Heart right ventricle (tissue), 16 donors: Measurements from ENCODE around the gene TSC1. TPM values are rescaled to one million over a fixed set of nuclear protein-coding genes. Genes with fewer than 3 reads are reported as not detected.

Experiments
- ATAC-seq, 8 donors: fragments of 200-7000 bp; cut with Tn5 transposase; one replicate each; pipeline ENCODE4 v1.9.1; 2020; ENCODE audit warnings: mild to moderate bottlenecking in 8 of 8, moderate library complexity in 8 of 8, moderate number of reproducible peaks in 1 of 8
- DNase-seq, 2 donors: peaks; one replicate each; pipeline ENCODE4 v3.0.0-alpha.2; 2020
- H3K27ac ChIP-seq, 10 donors: fragments of 200-600 bp; sonication (generic) in 2 of 10; one replicate each; pipeline versions ENCODE4 v1.5.0 to v1.8.0; 2020 to 2022; ENCODE audit warnings: mild to moderate bottlenecking in 3 of 10
- H3K27me3 ChIP-seq, 7 donors: fragments of 200-600 bp; one replicate each; pipeline ENCODE4 v1.8.0; 2021 to 2022; ENCODE audit warnings: mild to moderate bottlenecking in 2 of 7
- H3K36me3 ChIP-seq, 9 donors: fragments of 200-600 bp; sonication (generic) in 1 of 9; one replicate each; pipeline versions ENCODE4 v1.5.0 to v1.8.0; 2020 to 2022; ENCODE audit warnings: mild to moderate bottlenecking in 2 of 9
- H3K4me1 ChIP-seq, 9 donors: fragments of 200-600 bp; sonication (generic) in 1 of 9; one replicate each; pipeline versions ENCODE4 v1.5.0 to v1.8.0; 2020 to 2022; ENCODE audit warnings: mild to moderate bottlenecking in 4 of 9
- H3K4me3 ChIP-seq, 10 donors: fragments of 200-600 bp; sonication (generic) in 2 of 10; one replicate each; pipeline versions ENCODE4 v1.5.0 to v1.8.0; 2020 to 2022; ENCODE audit warnings: mild to moderate bottlenecking in 7 of 10, moderate library complexity in 2 of 10
- H3K9me3 ChIP-seq, 11 donors: fragments of 200-600 bp in 10 of 11; sonication (generic) in 2 of 11; one replicate each; pipeline versions ENCODE4 v1.5.0 to v1.8.0; 2013 to 2022; ENCODE audit warnings: mild to moderate bottlenecking in 2 of 11, control low read depth in 1 of 11, moderate library complexity in 1 of 11
- CTCF ChIP-seq, 9 donors: fragments of 200-600 bp; sonication (generic) in 2 of 9; IDR thresholded peaks; one replicate each; pipeline versions ENCODE4 v1.5.0 to v1.8.0; 2021 to 2022; ENCODE audit warnings: antibody characterized with exemption in 9 of 9, mild to moderate bottlenecking in 5 of 9, moderate library complexity in 1 of 9
- WGBS, 2 donors: extraction: QIAGEN DNeasy Blood & Tissue Kit; methylation state at CpG; one replicate each; pipeline ENCODE4 v1.1.7; 2013; ENCODE audit warnings: inconsistent platforms in 1 of 2; 5-methylcytosine and 5-hydroxymethylcytosine counted together
- intact Hi-C, 10 donors: fragments of 100-400 bp; cut with DNase I; formaldehyde crosslinking; loops; one replicate each; pipeline versions ENCODE4 v1.11.1 to v1.14.2; 2022
- polyA plus RNA-seq, 2 donors: library from polyadenylated mRNA; stranded (reverse); fragments of 200-250 nt; gene quantifications; one replicate each; pipeline ENCODE4 v1.2.3, GENCODE V29; 2013
- total RNA-seq, 10 donors: library from RNA; stranded (reverse); fragmentation: NEBNext Ultra II Directional in 3 of 10; extraction: Animal tissue kit (Norgen Biotek cat#: 25700) in 3 of 10; gene quantifications; one replicate each; pipeline versions ENCODE4 v1.2.1 to v1.2.4, GENCODE V29; 2021 to 2023
- donor health status: Arrhythmogenic right ventricular cardiomyopathy.
- donor health status: ischemic (EF 13 %, LVEDD 7.1; RV severe dilation, severe dysfunction).
- donor health status: healthy with polysubstance abuse.
- donor health status: DM: no; HTN: yes; CAD: no.
- donor health status: DM: no; HTN: no; CAD: no.
- donor health status: ischemic (EF 25% LVEDD 6.9; RV normal size, moderate dysfunction).
- donor health status: ischemic (EF 25% LVEDD 5.7; RV mildly dilated, moderate dysfunction).
- donor health status: healthy.
- donor health status: DM: yes; HTN: yes; CAD: no.
- donor health status: Ischemic cardiomyopathy.
- donor health status: ischemic (EF 35%, LVEDD 5.7; RV mildly dilated, moderate dysfunction).
- donor health status: nonischemic (EF 11% LVEDD 7.7; RV severe dilation, severe dysfunction).
- donor health status: DM: yes; HTN: yes; CAD: no.
- donor health status: PGD.
- donor health status: ischemic (EF 29% LVEDD 5.4; RV normal size, mild dysfunction).
- donor health status: nonischemic (EF 23%, LVEDD 6.1; RV moderate dilation, normal function).

Gene TSC1
- total and polyA plus RNA-seq, 12 donors: 7.7 to 72.9 (median 51.2) TPM

- Histone ChIP-seq H3K27ac (no peak overlapping the region), H3K4me3 (no peak overlapping the region), H3K27me3 (no peaks in the 10 kb centered on the region), H3K36me3 (peaks cover 0 to 100% (median 46%) of the 10 kb centered on the region in 9 donors), H3K9me3 (no peaks in the 10 kb centered on the region), H3K4me1 (peaks cover 0 to 16% (median 8%) of the 10 kb centered on the region in 9 donors)
- intact Hi-C loops: no loop called here
- no peak for TF ChIP-seq CTCF (IDR thresholded peaks at IDR 0.05)
- WGBS, 2 donors: 78 to 82% methylated on average over 9 of the region's 9 CpGs
- DNase-seq (no peak), ATAC-seq (no peak)
Observed at GRCh38 chr9:132894862-132895835, 49.3 kb downstream of the TSC1 start.

- intact Hi-C loops: no loop called here
- Histone ChIP-seq H3K4me1 (peaks cover 0 to 16% (median 8%) of the 10 kb centered on the region in 9 donors), H3K27ac (no peak overlapping the region), H3K4me3 (no peak overlapping the region), H3K36me3 (peaks cover 0 to 97% (median 40%) of the 10 kb centered on the region in 9 donors), H3K27me3 (no peaks in the 10 kb centered on the region), H3K9me3 (no peaks in the 10 kb centered on the region)
- DNase-seq (no peak), ATAC-seq (no peak)
- WGBS, 2 donors: 86 to 89% methylated on average over 5 of the region's 5 CpGs
- no peak for TF ChIP-seq CTCF (IDR thresholded peaks at IDR 0.05)
Observed at GRCh38 chr9:132894346-132894745, 50.1 kb downstream of the TSC1 start.

- intact Hi-C loops: no loop called here
Observed at GRCh38 chr9:132892400-132892799, 52.0 kb downstream of the TSC1 start.

GRCh38 chr9:132888151-132888550 is 56.3 kb downstream of the TSC1 start:
- TF ChIP-seq CTCF (IDR thresholded peaks at IDR 0.05): no peak
- H3K36me3 ChIP-seq: peaks cover 0 to 82% (median 0%) of the 10 kb centered on the region in 9 donors

More at GRCh38 chr9:132892400-132892799, 52.0 kb downstream of the TSC1 start:
- peaks cover 0 to 16% (median 8%) of the 10 kb centered on the region in 9 donors for H3K4me1 ChIP-seq
- H3K27ac ChIP-seq: no peak overlapping the region
- DNase-seq: no peak
- 74 to 79% methylated on average over 9 of the region's 9 CpGs for WGBS, 2 donors
- peaks cover 0 to 97% (median 26%) of the 10 kb centered on the region in 9 donors for H3K36me3 ChIP-seq
- TF ChIP-seq CTCF (IDR thresholded peaks at IDR 0.05): no peak
- H3K9me3 ChIP-seq: no peaks in the 10 kb centered on the region
- no peaks in the 10 kb centered on the region for H3K27me3 ChIP-seq
- H3K4me3 ChIP-seq: no peak overlapping the region
- no peak for ATAC-seq

More at GRCh38 chr9:132888151-132888550, 56.3 kb downstream of the TSC1 start:
- intact Hi-C loops: no loop called here
- H3K27me3 ChIP-seq: no peaks in the 10 kb centered on the region
- ATAC-seq (peak in 1 of 8 donors; percentile 10), DNase-seq (no peak)
- no peaks in the 10 kb centered on the region for H3K9me3 ChIP-seq
- H3K27ac ChIP-seq: no peak overlapping the region
- no peaks in the 10 kb centered on the region for H3K4me1 ChIP-seq
- WGBS, 2 donors: 97% methylated on average over 18 of the region's 18 CpGs
- H3K4me3 ChIP-seq: no peak overlapping the region
